GM23338 (cell line): Measurements from ENCODE around the gene ADGRV1. TPM values are rescaled to one million over a fixed set of nuclear protein-coding genes. Genes with fewer than 3 reads are reported as not detected.

Experiments
- ATAC-seq: fragments of 200-7000 bp; cut with Tn5 transposase; 3 replicates; pipeline ENCODE4 v1.9.1; 2020
- DNase-seq: peaks from one replicate; pipeline ENCODE4 v3.0.0-alpha.2; 2015; ENCODE audit warnings: low spot score
- H2AFZ ChIP-seq: fragments of 200-600 bp; sonication (generic); 2 replicates; pipeline ENCODE4 v1.8.0; 2016; ENCODE audit warnings: antibody characterized with exemption, mild to moderate bottlenecking, moderate library complexity
- H3F3A ChIP-seq: fragments of 200-600 bp; sonication (generic); replicated peaks from 2 replicates; pipeline ENCODE4 v1.8.0; 2017; ENCODE audit warnings: antibody characterized with exemption, mixed run types, low read depth
- H3K27ac ChIP-seq: fragments of 200-600 bp; sonication (generic); 2 replicates; pipeline ENCODE4 v1.6.1; 2016; ENCODE audit warnings: low read depth
- H3K27me3 ChIP-seq: fragments of 200-600 bp; sonication (generic); 2 replicates; pipeline ENCODE4 v1.8.0; 2016; ENCODE audit warnings: mild to moderate bottlenecking, mixed run types, moderate library complexity; ENCODE audit not compliant: insufficient read depth
- H3K36me3 ChIP-seq: fragments of 200-600 bp; sonication (generic); 2 replicates; pipeline ENCODE4 v1.8.0; 2016; ENCODE audit warnings: mild to moderate bottlenecking; ENCODE audit not compliant: insufficient read depth
- H3K4me1 ChIP-seq: fragments of 200-600 bp; sonication (generic); 2 replicates; pipeline ENCODE4 v1.8.0; 2016; ENCODE audit warnings: mild to moderate bottlenecking, moderate library complexity; ENCODE audit not compliant: insufficient read depth
- H3K4me2 ChIP-seq: fragments of 200-600 bp; sonication (generic); 2 replicates; pipeline ENCODE4 v1.7.1; 2017; ENCODE audit warnings: mixed run types
- H3K4me3 ChIP-seq: fragments of 200-600 bp; sonication (generic); 2 replicates; pipeline ENCODE4 v1.6.1; 2016; ENCODE audit warnings: mixed run types
- H3K79me2 ChIP-seq: fragments of 200-600 bp; sonication (generic); replicated peaks from 2 replicates; pipeline ENCODE4 v1.8.0; 2017; ENCODE audit warnings: mild to moderate bottlenecking; ENCODE audit not compliant: insufficient read depth
- H3K9me2 ChIP-seq: fragments of 200-600 bp; sonication (generic); 2 replicates; pipeline ENCODE4 v1.8.0; 2017; ENCODE audit not compliant: insufficient read depth
- H4K20me1 ChIP-seq: fragments of 200-600 bp; sonication (generic); replicated peaks from 2 replicates; pipeline ENCODE4 v1.8.0; 2017; ENCODE audit warnings: mild to moderate bottlenecking; ENCODE audit not compliant: insufficient read depth
- H3K27ac Mint-ChIP-seq: 2 replicates; pipeline ENCODE4 v1.8.0; 2020; ENCODE audit warnings: inconsistent platforms, mild to moderate bottlenecking, moderate library complexity, mixed read lengths
- H3K27me3 Mint-ChIP-seq: 3 replicates; pipeline ENCODE4 v1.8.0; 2022; ENCODE audit warnings: low read depth, mild to moderate bottlenecking, moderate library complexity, mixed read lengths, inconsistent platforms; ENCODE audit not compliant: insufficient read depth, poor library complexity
- H3K36me3 Mint-ChIP-seq: 3 replicates; pipeline ENCODE4 v1.8.0; 2021; ENCODE audit warnings: low read depth, mild to moderate bottlenecking, inconsistent platforms, moderate library complexity, mixed read lengths
- H3K4me1 Mint-ChIP-seq: 3 replicates; pipeline ENCODE4 v1.8.0; 2020; ENCODE audit warnings: mild to moderate bottlenecking, inconsistent platforms, mixed read lengths
- H3K4me3 Mint-ChIP-seq: 3 replicates; pipeline ENCODE4 v1.8.0; 2021; ENCODE audit warnings: moderate library complexity, mild to moderate bottlenecking, inconsistent platforms, mixed read lengths
- H3K9me3 Mint-ChIP-seq: 3 replicates; pipeline ENCODE4 v1.8.0; 2020; ENCODE audit warnings: moderate library complexity, mild to moderate bottlenecking, inconsistent platforms, mixed read lengths
- ETS1 ChIP-seq: IDR thresholded peaks from 2 replicates; pipeline ENCODE4 v1.6.1; 2016; ENCODE audit warnings: antibody characterized with exemption
- EZH2 ChIP-seq: fragments of 200-600 bp; sonication (generic); IDR thresholded peaks from one replicate; pipeline ENCODE4 v1.8.0; 2017; ENCODE audit warnings: antibody characterized with exemption, mild to moderate bottlenecking, low read depth; ENCODE audit not compliant: unreplicated experiment
- EZH2phosphoT487 ChIP-seq: fragments of 200-600 bp; sonication (generic); IDR thresholded peaks from one replicate; pipeline ENCODE4 v1.8.1; 2018; ENCODE audit warnings: antibody characterized with exemption; ENCODE audit not compliant: unreplicated experiment
- JUNB ChIP-seq: IDR thresholded peaks from one replicate; pipeline ENCODE4 v1.6.1; 2016; ENCODE audit warnings: antibody characterized with exemption; ENCODE audit not compliant: unreplicated experiment
- NANOG ChIP-seq: IDR thresholded peaks from 2 replicates; pipeline ENCODE4 v1.6.1; 2016; ENCODE audit warnings: antibody characterized with exemption, borderline replicate concordance
- POLR2AphosphoS5 ChIP-seq: IDR thresholded peaks from 2 replicates; pipeline ENCODE4 v1.6.1; 2016; ENCODE audit warnings: antibody characterized with exemption, low read depth
- REST ChIP-seq: IDR thresholded peaks from one replicate; pipeline ENCODE4 v1.6.1; 2018; ENCODE audit warnings: antibody characterized with exemption; ENCODE audit not compliant: unreplicated experiment
- STAT1 ChIP-seq: IDR thresholded peaks from one replicate; pipeline ENCODE4 v1.6.1; 2016; ENCODE audit warnings: antibody characterized with exemption; ENCODE audit not compliant: unreplicated experiment
- ZNF114 ChIP-seq: fragments of 250-450 bp; sonication (Bioruptor Pico); IDR thresholded peaks from 2 replicates; pipeline ENCODE4 v1.5.0; 2020; ENCODE audit warnings: mild to moderate bottlenecking, moderate library complexity
- ZNF331 ChIP-seq: fragments of 250-450 bp; sonication (Bioruptor Pico); IDR thresholded peaks from 2 replicates; pipeline ENCODE4 v1.5.0; 2020; ENCODE audit warnings: low read depth, mild to moderate bottlenecking, moderate library complexity
- ZNF462 ChIP-seq: fragments of 250-450 bp; sonication (Bioruptor Pico); IDR thresholded peaks from 2 replicates; pipeline ENCODE4 v1.5.0; 2020; ENCODE audit warnings: mild to moderate bottlenecking, moderate library complexity
- polyA plus RNA-seq: library from polyadenylated mRNA; unstranded; fragments of >200 nt; fragmentation: Nextera tagmentation; extraction: Ambion mirVana; gene quantifications from 2 replicates; pipeline ENCODE4 v1.2.1, GENCODE V29; 2016
- total RNA-seq: library from RNA; depleted of rRNA; stranded (reverse); fragments of >200 nt; shearing (Covaris generic); gene quantifications from 2 replicates; pipeline ENCODE4 v1.2.3, GENCODE V29; 2014

ADGRV1 gene
- total and polyA plus RNA-seq, 2 experiments from 2014 or later = 46.1 to 149 TPM

GRCh38 chr5:90934738-90935137, 376.1 kb downstream of the ADGRV1 start (continued):
- TF ChIP-seq REST = no peak
- no peak for TF ChIP-seq POLR2AphosphoS5

GRCh38 chr5:90939211-90939610, 380.6 kb downstream of the ADGRV1 start:
- H3K79me2 ChIP-seq = 0 out of 2 replicates have a peak, but pooled peaks cover 3% of the 10 kb centered on the region
- no peaks in the 10 kb centered on the region for H3K9me2 ChIP-seq
- Mint-ChIP-seq H3K27me3 (no peaks in the 10 kb centered on the region), H3K4me1 (peaks cover 27% of the 10 kb centered on the region), H3K9me3 (no peaks in the 10 kb centered on the region), H3K4me3 (no peak overlapping the region), H3K27ac (peak overlapping the region; percentile 96), H3K36me3 (peaks cover 5% of the 10 kb centered on the region; the same call in 1 of the 3 replicates)
- DNase-seq (no peak), ATAC-seq (no peak)
- no peak overlapping the region for H3K4me3 ChIP-seq
- H3F3A ChIP-seq = no peaks in the 10 kb centered on the region
- H3K36me3 ChIP-seq = no peaks in the 10 kb centered on the region
- H3K27me3 ChIP-seq = no peaks in the 10 kb centered on the region
- no peak overlapping the region for H2AFZ ChIP-seq
- H3K4me1 ChIP-seq = peaks cover 10% of the 10 kb centered on the region
- no peak overlapping the region for H3K4me2 ChIP-seq
- no peaks in the 10 kb centered on the region for H4K20me1 ChIP-seq
- H3K27ac ChIP-seq = peak overlapping the region; percentile 82; the same call in 1 of the 2 replicates
- TF ChIP-seq ZNF114 (CRISPR knock-in tag) (no peak), EZH2 (no peak), NANOG (no peak), ETS1 (no peak), EZH2phosphoT487 (no peak), ZNF462 (CRISPR knock-in tag) (no peak), POLR2AphosphoS5 (no peak), JUNB (no peak), REST (no peak), STAT1 (no peak), ZNF331 (CRISPR knock-in tag) (no peak)
